HK-2 (cell line): ENCODE results near the gene PAPPA.

Experiments
- DNase-seq: peaks from one replicate; pipeline ENCODE4 v3.0.0-alpha.2; 2018; ENCODE audit not compliant: unreplicated experiment

The PAPPA gene

GRCh38 chr9:116153765-116154333 lies at the start of gene PAPPA:
Gene PAPPA, plus strand, starts transcription at chr9:116153791. Its CDS starts 382 bp downstream, at chr9:116154173.
- DNase-seq, result peak; percentile 33

- DNase-seq, result no peak
These were observed 49.4 kb upstream of the PAPPA start for GRCh38 chr9:116103976-116104820.

GRCh38 chr9:116112236-116112635 lies 41.4 kb upstream of the PAPPA start:
- DNase-seq, result no peak

- DNase-seq, result no peak
These were observed 37.7 kb upstream of the PAPPA start for GRCh38 chr9:116115761-116116353.

- no peak for DNase-seq
These were observed 37.2 kb upstream of the PAPPA start for GRCh38 chr9:116116393-116116792.

GRCh38 chr9:116123171-116123570 lies 30.4 kb upstream of the PAPPA start:
- no peak for DNase-seq

GRCh38 chr9:116124472-116125040 lies 29.0 kb upstream of the PAPPA start:
- DNase-seq, result no peak

- no peak for DNase-seq
These were observed 20.4 kb upstream of the PAPPA start for GRCh38 chr9:116133163-116133562.

GRCh38 chr9:116134975-116135374 lies 18.6 kb upstream of the PAPPA start:
- no peak for DNase-seq

- no peak for DNase-seq
These were observed 16.6 kb upstream of the PAPPA start for GRCh38 chr9:116137010-116137409.

GRCh38 chr9:116137581-116137980 lies 16.0 kb upstream of the PAPPA start:
- DNase-seq, result no peak

- no peak for DNase-seq
These were observed 11.6 kb upstream of the PAPPA start for GRCh38 chr9:116141864-116142561.

GRCh38 chr9:116142706-116143492 lies 10.7 kb upstream of the PAPPA start:
- no peak for DNase-seq

- DNase-seq, result no peak
These were observed 9.6 kb upstream of the PAPPA start for GRCh38 chr9:116144038-116144437.

GRCh38 chr9:116144555-116144954 lies 9.0 kb upstream of the PAPPA start:
- no peak for DNase-seq

- DNase-seq, result no peak
These were observed 8.6 kb upstream of the PAPPA start for GRCh38 chr9:116145036-116145435.

- no peak for DNase-seq
These were observed 5.8 kb upstream of the PAPPA start for GRCh38 chr9:116147821-116148220.

- DNase-seq, result peak; percentile 36
These were observed 3.7 kb upstream of the PAPPA start for GRCh38 chr9:116149844-116150243.

- no peak for DNase-seq
These were observed 2.4 kb upstream of the PAPPA start for GRCh38 chr9:116151199-116151598.

GRCh38 chr9:116151966-116152381 lies 1.6 kb upstream of the PAPPA start:
- DNase-seq, result no peak

GRCh38 chr9:116152390-116152789 lies 1.2 kb upstream of the PAPPA start:
- no peak for DNase-seq
